A673 (cell line): ENCODE measurements around the gene GP1BB.

ENCODE experiments used
- CTCF ChIP-seq: fragments of 300-800, 200-600 bp; sonication (generic); conservative IDR thresholded peaks from 2 replicates; pipeline ENCODE4 v1.5.1; 2017; ENCODE audit warnings: low read depth, mild to moderate bottlenecking, antibody characterized with exemption, low read length, moderate library complexity, mixed read lengths
- EZH2 ChIP-seq: fragments of 200-600 bp; sonication (generic); IDR thresholded peaks from 2 replicates; pipeline ENCODE4 v1.6.1; 2017; ENCODE audit warnings: borderline replicate concordance, low read depth, mild to moderate bottlenecking, mixed read lengths, antibody characterized with exemption, low read length; ENCODE audit not compliant: poor library complexity, severe bottlenecking

- no peak for TF ChIP-seq CTCF
- no peak for TF ChIP-seq EZH2
Measured at GRCh38 chr22:19674129-19674928, 49.0 kb upstream of the GP1BB start.
